Common myeloid progenitor, CD34-positive (primary cell): Measurements from ENCODE around the gene CCT7.

Source experiments
- CTCF ChIA-PET: fragments of 350-600 bp; sonication (Branson Sonifier 250); formaldehyde crosslinking; loops from one replicate; lab custom pipeline; 2021; ENCODE audit warnings: antibody characterized with exemption; lab: Charles Lee
- POLR2A ChIA-PET: fragments of 350-600 bp; sonication (Branson Sonifier 250); formaldehyde crosslinking; loops from one replicate; lab custom pipeline; 2021; ENCODE audit warnings: antibody characterized with exemption; lab: Charles Lee
- DNase-seq, 3 donors: peaks; one replicate each; pipeline versions ENCODE4 v3.0.0 to v3.0.0-alpha.2; 2013
- H3K27ac ChIP-seq, 2 experiments: 1 replicate in 1 of 2; 2 replicates in 1 of 2; pipeline ENCODE4 v1.7.0; 2013; ENCODE audit warnings: inconsistent platforms in 2 of 2, low read length in 2 of 2, mild to moderate bottlenecking in 2 of 2, low read depth in 1 of 2, moderate library complexity in 1 of 2; ENCODE audit not compliant: severe bottlenecking in 2 of 2, insufficient read depth in 1 of 2, poor library complexity in 1 of 2
- H3K27me3 ChIP-seq, 5 experiments: replicated peaks in 2 of 5; 1 replicate in 3 of 5; 2 replicates in 2 of 5; pipeline versions ENCODE4 v1.6.1 to v1.7.0; 2013; ENCODE audit warnings: low read length in 4 of 5, mild to moderate bottlenecking in 2 of 5, moderate library complexity in 2 of 5, inconsistent platforms in 1 of 5; ENCODE audit not compliant: insufficient read depth in 5 of 5, control insufficient read depth in 4 of 5
- H3K36me3 ChIP-seq, 4 experiments: 1 replicate in 2 of 4; 2 replicates in 2 of 4; pipeline versions ENCODE4 v1.6.1 to v1.7.0; 2013; ENCODE audit warnings: low read length in 3 of 4, control low read depth in 1 of 4, mild to moderate bottlenecking in 1 of 4; ENCODE audit not compliant: control insufficient read depth in 4 of 4, insufficient read depth in 4 of 4
- H3K4me1 ChIP-seq, 4 experiments: 1 replicate in 3 of 4; 2 replicates in 1 of 4; pipeline versions ENCODE4 v1.6.1 to v1.7.1; 2013; ENCODE audit warnings: low read length in 3 of 4, mild to moderate bottlenecking in 3 of 4, control low read depth in 1 of 4, inconsistent platforms in 1 of 4, moderate library complexity in 1 of 4; ENCODE audit not compliant: control insufficient read depth in 4 of 4, insufficient read depth in 4 of 4; ENCODE audit errors: control extremely low read depth in 1 of 4
- H3K4me3 ChIP-seq, 7 experiments: 1 replicate in 4 of 7; 2 replicates in 3 of 7; pipeline versions ENCODE4 v1.5.1 to v1.7.0; 2013; ENCODE audit warnings: mild to moderate bottlenecking in 7 of 7, low read length in 6 of 7, moderate library complexity in 6 of 7, inconsistent platforms in 2 of 7, low read depth in 2 of 7, control low read depth in 1 of 7; ENCODE audit not compliant: insufficient read depth in 4 of 7, control insufficient read depth in 1 of 7; ENCODE audit errors: extremely low read depth in 1 of 7
- H3K9me3 ChIP-seq, 5 experiments: 1 replicate in 4 of 5; 2 replicates in 1 of 5; pipeline versions ENCODE4 v1.6.1 to v1.7.1; 2013; ENCODE audit warnings: low read length in 4 of 5, mild to moderate bottlenecking in 2 of 5, inconsistent platforms in 1 of 5, low read depth in 1 of 5, moderate library complexity in 1 of 5; ENCODE audit not compliant: control insufficient read depth in 4 of 5, insufficient read depth in 2 of 5; ENCODE audit errors: control extremely low read depth in 1 of 5
- WGBS: methylation state at CpG from one replicate; pipeline ENCODE4 v1.1.5; 2013; ENCODE audit not compliant: insufficient coverage; 5-methylcytosine and 5-hydroxymethylcytosine counted together

Gene CCT7

DNA sequence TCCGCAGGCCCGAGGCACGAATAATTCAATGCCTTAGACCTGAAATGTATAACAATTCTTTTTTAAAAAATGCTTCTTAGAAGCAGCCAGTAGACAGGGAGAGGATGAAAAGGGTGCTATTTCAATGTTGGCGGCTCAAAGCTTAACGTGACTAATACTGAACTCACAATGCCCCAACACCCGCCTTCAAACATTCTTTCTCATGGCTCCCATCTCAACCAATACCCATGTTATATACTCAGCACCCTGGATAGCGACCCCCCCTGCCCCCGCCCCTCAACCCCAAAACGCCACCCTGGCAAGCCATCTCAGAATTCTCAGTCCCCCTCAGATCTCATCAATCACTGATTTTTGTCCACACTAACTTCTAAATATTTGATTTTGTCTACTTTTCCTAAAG, 45.7 kb downstream of the CCT7 start:
- no peaks in the 10 kb centered on the region for H3K9me3 ChIP-seq
- H3K4me3 ChIP-seq: no peak overlapping the region
- H3K36me3 ChIP-seq: peaks cover 0 to 27% (median 9%) of the 10 kb centered on the region in 4 experiments
- H3K4me1 ChIP-seq: peaks cover 0 to 19% (median 17%) of the 10 kb centered on the region in 4 experiments
- no peak overlapping the region for H3K27ac ChIP-seq
- ChIA-PET CTCF (interaction anchor here (0.6 to 1.9 kb wide), 2 partner anchors 9 to 10 kb away, joined by 3 to 4 read pairs; no protein-coding TSS in a partner anchor), POLR2A (no interaction called here)
- WGBS: 90% methylated on average over 6 of the region's 9 CpGs
- DNase-seq: no peak
- no peaks in the 10 kb centered on the region for H3K27me3 ChIP-seq

DNA sequence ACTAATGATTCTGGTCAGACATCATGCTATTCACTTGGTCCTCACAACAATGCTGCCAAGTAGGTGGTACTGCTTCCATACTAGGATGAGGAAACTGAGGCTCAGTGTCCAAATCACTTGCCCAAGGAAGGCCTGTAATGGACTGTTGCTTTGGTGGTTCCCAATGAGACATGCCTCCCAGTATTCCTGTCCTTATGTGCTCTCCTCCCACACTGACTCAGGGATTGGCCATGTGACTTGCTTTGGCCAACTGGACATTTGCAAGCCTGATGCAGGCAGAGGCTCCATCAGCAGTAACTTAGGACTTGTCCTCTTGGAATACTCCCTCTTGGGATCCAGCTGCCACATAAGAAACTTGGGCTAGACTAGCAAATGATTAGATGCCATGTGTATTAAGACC, 47.1 kb downstream of the CCT7 start:
- Histone ChIP-seq H3K27me3 (no peaks in the 10 kb centered on the region), H3K4me1 (peaks cover 3 to 30% (median 28%) of the 10 kb centered on the region in 4 experiments), H3K4me3 (no peak overlapping the region), H3K9me3 (no peaks in the 10 kb centered on the region), H3K27ac (no peak overlapping the region), H3K36me3 (peaks cover 0 to 27% (median 9%) of the 10 kb centered on the region in 4 experiments)
- no peak for DNase-seq
- POLR2A ChIA-PET: no interaction called here
- CTCF ChIA-PET: no interaction called here

DNA sequence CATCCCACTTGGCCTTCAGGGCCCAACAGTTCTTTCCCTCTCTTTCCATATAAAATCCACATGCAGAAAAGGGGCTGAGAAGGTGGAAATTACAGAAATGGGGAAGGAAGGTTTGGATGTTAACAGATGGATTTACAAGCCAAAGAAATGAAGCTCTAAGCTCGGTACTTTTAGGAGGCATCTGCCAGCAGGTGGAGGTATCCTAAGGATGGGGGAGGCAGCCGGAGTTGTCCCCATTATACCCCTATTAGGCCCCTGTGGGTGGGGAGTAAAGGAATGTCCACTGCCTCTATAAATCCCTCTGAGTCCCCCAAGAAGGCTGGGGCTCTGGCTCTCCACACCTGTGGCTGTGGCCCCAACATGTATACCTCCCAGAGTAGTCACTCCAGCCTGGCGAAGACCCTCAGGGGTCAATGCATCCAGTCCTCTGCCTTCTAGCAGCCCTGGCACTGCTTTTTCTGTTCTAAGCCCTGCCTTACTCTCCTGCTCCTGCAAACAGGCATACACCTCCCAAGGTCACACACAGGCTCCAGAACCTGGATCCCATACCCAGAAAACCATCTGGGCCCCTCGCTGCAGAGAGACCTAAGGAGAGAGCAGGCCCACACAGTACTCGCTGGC, 48.9 kb downstream of the CCT7 start:
- Histone ChIP-seq H3K4me1 (peaks cover 3 to 34% (median 28%) of the 10 kb centered on the region in 4 experiments), H3K4me3 (peak overlapping the region in 6 of 7 experiments; percentile 20 to 81 (median 76)), H3K9me3 (no peaks in the 10 kb centered on the region), H3K27me3 (no peaks in the 10 kb centered on the region), H3K36me3 (peaks cover 0 to 16% (median 3%) of the 10 kb centered on the region in 4 experiments), H3K27ac (no peak overlapping the region)
- POLR2A ChIA-PET: no interaction called here
- CTCF ChIA-PET: no interaction called here
- DNase-seq: no peak
- WGBS: 94% methylated on average over 3 of the region's 5 CpGs

DNA sequence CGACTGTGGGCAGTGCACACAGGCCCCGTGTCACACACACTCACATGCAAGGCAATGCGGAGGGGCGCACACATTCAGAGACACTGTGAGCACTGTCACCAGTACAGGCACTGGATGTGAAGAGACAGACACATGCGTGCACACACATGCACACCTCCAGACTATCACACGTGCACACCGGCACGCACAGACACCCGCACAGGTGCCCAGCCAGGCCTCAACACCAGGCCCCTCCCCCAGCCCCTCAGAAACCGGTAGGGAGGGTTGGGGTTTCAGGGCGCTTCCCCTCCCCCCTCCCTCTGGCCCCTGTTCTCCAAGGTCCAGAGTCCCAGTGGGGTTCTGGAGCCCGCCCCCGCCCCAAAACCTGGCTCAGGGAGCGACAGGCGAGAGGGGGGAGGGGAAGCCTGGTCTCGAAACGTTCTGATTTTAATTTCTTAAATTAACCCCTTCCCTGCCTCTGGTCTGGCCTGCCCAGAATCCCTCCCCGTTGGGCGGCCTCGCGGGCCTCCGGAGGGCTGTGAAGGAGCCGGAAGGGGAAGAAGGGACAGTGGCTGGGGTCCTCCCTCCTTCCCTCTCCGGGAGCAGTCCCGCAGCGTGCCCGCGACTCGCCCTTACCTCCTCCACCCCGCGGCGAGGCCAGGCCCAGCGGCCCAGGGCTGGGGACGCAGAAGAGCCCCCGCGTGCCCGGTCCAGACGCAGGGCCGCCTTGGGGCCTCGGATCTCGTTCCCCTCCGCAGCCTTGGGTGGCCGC, 49.6 kb downstream of the CCT7 start:
- WGBS: 23% methylated on average over 12 of the region's 43 CpGs

DNA sequence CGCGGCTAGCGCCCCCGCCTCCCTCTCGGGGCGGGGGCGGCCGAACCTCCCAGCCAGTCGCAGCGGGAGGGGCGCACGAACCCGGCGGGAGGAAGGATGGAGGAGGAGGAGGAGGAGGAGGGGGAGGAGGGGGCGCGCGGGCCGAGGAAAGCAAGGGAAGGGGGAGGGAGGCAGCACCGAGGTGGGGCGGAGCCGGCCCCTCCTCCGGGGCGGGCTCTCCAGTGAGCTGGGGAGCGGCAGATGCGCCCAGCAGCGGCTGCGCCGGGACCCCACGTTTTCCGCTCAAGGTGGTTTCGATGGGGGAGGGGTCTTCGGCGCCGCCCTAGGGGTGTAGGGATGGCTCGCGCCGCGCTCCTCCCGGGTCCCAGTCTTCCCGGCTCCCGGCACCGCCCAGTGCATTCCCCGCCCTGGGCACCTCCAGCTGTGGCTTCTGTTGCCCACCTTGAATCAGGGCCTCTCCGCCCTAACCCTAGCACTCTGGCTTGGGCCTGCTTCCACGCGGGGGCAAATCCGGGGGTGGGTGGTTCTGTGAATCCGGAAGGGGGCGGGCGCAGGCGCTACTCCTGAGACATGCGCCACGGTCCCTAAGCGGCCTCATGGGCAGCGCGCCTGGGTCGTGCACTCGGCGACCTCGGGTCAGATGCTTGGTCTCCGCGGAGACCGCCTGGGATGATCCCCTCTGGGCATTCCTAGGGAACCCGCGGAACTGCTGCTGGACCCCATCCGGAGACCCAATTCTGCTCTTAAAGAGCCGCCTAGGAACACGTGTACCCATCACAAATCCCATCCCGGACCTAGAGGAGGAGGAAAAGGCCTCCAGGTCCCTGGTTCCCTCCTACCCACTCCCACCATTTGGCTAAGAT, 50.4 kb downstream of the CCT7 start, which contains the start of gene FBXO41:
Gene FBXO41, minus strand, starts transcription at position 183 of the 863 bp plus-strand sequence. CDS start 14,848 bp downstream, outside the sequence.
- H3K27me3 ChIP-seq: peaks cover 0 to 10% (median 3%) of the 10 kb centered on the region in 5 experiments
- peak; percentile 46 to 73 (median 70) for DNase-seq
- peaks cover 0 to 15% (median 2%) of the 10 kb centered on the region in 4 experiments for H3K36me3 ChIP-seq
- ChIA-PET CTCF (interaction anchor here (0.6 to 1.7 kb wide), 3 partner anchors 11 to 1375 kb away, joined by 3 to 4 read pairs (median 3); no protein-coding TSS in a partner anchor), POLR2A (interaction anchor here (1.5 kb wide), 1 partner anchor 50 kb away, joined by 5 read pairs; the partner anchor contains the start of gene CCT7)
- H3K27ac ChIP-seq: peak within 1 kb of the TSS in 1 of 2 experiments; percentile 16
- peak within 1 kb of the TSS; percentile 52 to 81 (median 74) for H3K4me3 ChIP-seq
- no peaks in the 10 kb centered on the region for H3K9me3 ChIP-seq
- 1% methylated on average over 47 of the region's 69 CpGs for WGBS
- peaks cover 3 to 34% (median 28%) of the 10 kb centered on the region in 4 experiments for H3K4me1 ChIP-seq

More for the DNA sequence above, 49.6 kb downstream of the CCT7 start:
- Histone ChIP-seq H3K4me1 (peaks cover 3 to 34% (median 28%) of the 10 kb centered on the region in 4 experiments), H3K27me3 (peaks cover 0 to 4% (median 0%) of the 10 kb centered on the region in 5 experiments), H3K36me3 (peaks cover 0 to 15% (median 2%) of the 10 kb centered on the region in 4 experiments), H3K9me3 (no peaks in the 10 kb centered on the region), H3K4me3 (peak overlapping the region; percentile 52 to 81 (median 74)), H3K27ac (no peak overlapping the region)
- ChIA-PET CTCF (no interaction called here), POLR2A (interaction anchor here (1.5 kb wide), 1 partner anchor 49 kb away, joined by 5 read pairs; the partner anchor contains the start of gene CCT7)
- DNase-seq: peak in 2 of 3 donors; percentile 13 to 27

DNA sequence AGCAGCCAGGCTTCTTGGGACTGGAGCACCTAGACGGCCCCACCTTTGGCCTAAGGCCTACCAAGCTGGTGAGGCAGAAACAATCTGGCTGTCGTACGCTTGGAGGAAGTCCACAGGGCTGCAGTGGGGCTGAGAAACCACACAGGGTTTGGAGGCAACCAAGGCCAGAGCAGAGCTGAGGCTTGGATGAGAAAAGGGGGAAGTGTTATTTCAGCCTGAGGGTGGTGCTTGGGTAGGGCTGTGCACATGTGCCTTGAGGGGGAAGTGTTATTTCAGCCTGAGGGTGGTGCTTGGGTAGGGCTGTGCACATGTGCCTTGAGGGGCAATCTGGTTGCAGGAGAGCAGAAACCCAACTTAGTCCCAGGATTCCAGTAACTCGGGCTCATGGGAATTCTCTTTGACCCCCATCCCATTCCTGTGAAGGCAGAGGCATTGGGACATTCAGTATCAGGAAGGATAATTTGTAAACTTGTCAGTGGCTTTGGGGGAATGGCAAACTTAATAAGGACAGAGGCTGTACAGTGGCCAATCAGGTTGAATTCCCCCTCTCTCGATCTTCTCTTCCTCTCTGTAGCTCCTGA, 51.1 kb downstream of the CCT7 start:
- peak overlapping the region in 1 of 2 experiments; percentile 16 for H3K27ac ChIP-seq
- POLR2A ChIA-PET: interaction anchor here (1.5 kb wide), 1 partner anchor 51 kb away, joined by 5 read pairs; the partner anchor contains the start of gene CCT7
- H3K4me1 ChIP-seq: peaks cover 3 to 34% (median 28%) of the 10 kb centered on the region in 4 experiments
- H3K9me3 ChIP-seq: no peaks in the 10 kb centered on the region
- H3K36me3 ChIP-seq: peaks cover 0 to 15% (median 2%) of the 10 kb centered on the region in 4 experiments
- DNase-seq: peak; percentile 82 to 97 (median 95)
- peaks cover 0 to 12% (median 3%) of the 10 kb centered on the region in 5 experiments for H3K27me3 ChIP-seq
- CTCF ChIA-PET: interaction anchor here (0.6 to 1.7 kb wide), 4 partner anchors 12 to 1375 kb away, joined by 3 to 4 read pairs (median 3); no protein-coding TSS in a partner anchor
- H3K4me3 ChIP-seq: peak overlapping the region in 6 of 7 experiments; percentile 57 to 81 (median 76)
- 0% methylated on average over 4 of the region's 5 CpGs for WGBS
